Mesendoderm (in vitro differentiated cells): ENCODE data around the gene TELO2.

ENCODE experiments used
- DNase-seq: peaks from one replicate; pipeline ENCODE4 v3.0.0; 2013
- H2AK5ac ChIP-seq: 2 replicates; pipeline ENCODE4 v1.6.1; 2013; ENCODE audit warnings: low read length, inconsistent platforms
- H2BK120ac ChIP-seq: 2 replicates; pipeline ENCODE4 v1.6.1; 2013; ENCODE audit warnings: low read depth, mild to moderate bottlenecking, low read length, moderate library complexity, mixed read lengths
- H2BK15ac ChIP-seq: replicated peaks from 2 replicates; pipeline ENCODE4 v1.6.1; 2013; ENCODE audit warnings: low read depth, mild to moderate bottlenecking, moderate library complexity
- H2BK5ac ChIP-seq: 2 replicates; pipeline ENCODE4 v1.6.1; 2013; ENCODE audit warnings: low read length, inconsistent platforms
- H3K18ac ChIP-seq: 2 replicates; pipeline ENCODE4 v1.6.1; 2013; ENCODE audit warnings: mild to moderate bottlenecking, low read length, mixed read lengths
- H3K23ac ChIP-seq: one replicate; pipeline ENCODE4 v1.6.1; 2013; ENCODE audit warnings: low read length
- H3K27ac ChIP-seq: 2 replicates; pipeline ENCODE4 v1.5.1; 2013; ENCODE audit warnings: low read depth, mild to moderate bottlenecking, inconsistent platforms, low read length, moderate library complexity
- H3K27me3 ChIP-seq: 2 replicates; pipeline ENCODE4 v1.6.1; 2013; ENCODE audit warnings: low read length, control low read depth, mild to moderate bottlenecking, inconsistent platforms; ENCODE audit not compliant: insufficient read depth, poor library complexity
- H3K36me3 ChIP-seq: 2 replicates; pipeline ENCODE4 v1.6.1; 2013; ENCODE audit warnings: low read length, inconsistent platforms; ENCODE audit not compliant: control insufficient read depth, insufficient read depth
- H3K4ac ChIP-seq: one replicate; pipeline ENCODE4 v1.6.1; 2013; ENCODE audit warnings: low read depth, mild to moderate bottlenecking, low read length, moderate library complexity
- H3K4me1 ChIP-seq: 2 replicates; pipeline ENCODE4 v1.6.1; 2013; ENCODE audit warnings: low read depth, low read length, inconsistent platforms; ENCODE audit not compliant: control insufficient read depth
- H3K4me2 ChIP-seq: 2 replicates; pipeline ENCODE4 v1.6.1; 2013; ENCODE audit warnings: low read length
- H3K4me3 ChIP-seq: 2 replicates; pipeline ENCODE4 v1.5.1; 2013; ENCODE audit warnings: mild to moderate bottlenecking, low read length
- H3K56ac ChIP-seq: one replicate; pipeline ENCODE4 v1.6.1; 2013; ENCODE audit warnings: low read length
- H3K79me1 ChIP-seq: 2 replicates; pipeline ENCODE4 v1.6.1; 2013; ENCODE audit warnings: low read length, inconsistent platforms
- H3K79me2 ChIP-seq: 2 replicates; pipeline ENCODE4 v1.6.1; 2013; ENCODE audit warnings: mild to moderate bottlenecking, low read length; ENCODE audit not compliant: control insufficient read depth, insufficient read depth
- H3K9ac ChIP-seq: 2 replicates; pipeline ENCODE4 v1.6.1; 2013; ENCODE audit warnings: low read length, inconsistent platforms
- H4K5ac ChIP-seq: one replicate; pipeline ENCODE4 v1.6.1; 2013; ENCODE audit warnings: low read length
- H4K8ac ChIP-seq: one replicate; pipeline ENCODE4 v1.6.1; 2013; ENCODE audit warnings: low read depth, mild to moderate bottlenecking, control low read depth, low read length, moderate library complexity
- WGBS: extraction: QIAGEN DNeasy Blood & Tissue Kit; methylation state at CpG from one replicate; pipeline ENCODE4 v1.1.7; 2013; ENCODE audit warnings: low lambda C conversion rate, missing lambda C conversion rate; ENCODE audit not compliant: insufficient coverage; ENCODE audit errors: extremely low coverage; 5-methylcytosine and 5-hydroxymethylcytosine counted together

The TELO2 gene

DNA sequence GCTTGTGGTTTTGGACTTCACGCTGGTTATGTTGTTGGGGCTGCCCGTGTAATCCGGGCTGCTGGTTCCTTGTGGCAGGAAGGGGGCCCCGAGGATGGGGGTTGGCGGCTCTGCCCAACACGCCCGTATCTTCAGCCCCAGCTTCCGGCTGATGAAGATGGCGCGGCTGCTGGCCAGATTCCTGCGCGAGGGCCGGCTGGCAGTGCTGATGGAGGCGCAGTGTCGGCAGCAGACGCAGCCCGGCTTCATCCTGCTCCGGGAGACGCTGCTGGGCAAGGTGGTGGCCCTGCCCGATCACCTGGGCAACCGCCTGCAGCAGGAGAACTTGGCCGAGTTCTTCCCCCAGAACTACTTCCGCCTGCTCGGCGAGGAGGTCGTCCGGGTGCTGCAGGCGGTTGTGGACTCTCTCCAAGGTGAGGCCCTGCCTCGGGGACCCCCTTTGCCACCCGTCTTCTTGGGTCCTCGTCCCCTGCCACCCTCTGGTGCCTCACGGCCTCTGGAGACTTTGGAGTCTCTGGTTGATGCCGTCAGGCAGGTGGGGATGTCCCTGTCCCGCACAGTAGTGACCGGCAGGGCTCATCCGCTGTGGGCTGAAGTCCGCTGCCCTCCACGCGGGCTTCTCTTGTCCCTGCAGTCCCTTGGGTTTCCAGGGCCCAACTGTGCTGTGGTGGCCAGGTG is 2.2 kb downstream of the TELO2 start:
- Histone ChIP-seq H3K79me1 (peaks cover 5% of the 10 kb centered on the region), H3K56ac (no peak overlapping the region), H3K18ac (no peak overlapping the region), H2BK15ac (no peak overlapping the region), H3K36me3 (no peaks in the 10 kb centered on the region), H3K9ac (no peak overlapping the region), H4K5ac (no peak overlapping the region), H3K27me3 (no peaks in the 10 kb centered on the region), H3K4ac (no peak overlapping the region), H3K4me2 (no peak overlapping the region), H3K4me3 (no peak overlapping the region), H3K27ac (no peak overlapping the region), H2BK5ac (no peak overlapping the region), H3K4me1 (no peaks in the 10 kb centered on the region), H3K23ac (no peak overlapping the region), H3K79me2 (peaks cover 9% of the 10 kb centered on the region), H2BK120ac (no peak overlapping the region), H2AK5ac (no peak overlapping the region), H4K8ac (no peak overlapping the region)
- WGBS: no CpG with 5 or more reads among the region's 39 CpGs
- no peak for DNase-seq

DNA sequence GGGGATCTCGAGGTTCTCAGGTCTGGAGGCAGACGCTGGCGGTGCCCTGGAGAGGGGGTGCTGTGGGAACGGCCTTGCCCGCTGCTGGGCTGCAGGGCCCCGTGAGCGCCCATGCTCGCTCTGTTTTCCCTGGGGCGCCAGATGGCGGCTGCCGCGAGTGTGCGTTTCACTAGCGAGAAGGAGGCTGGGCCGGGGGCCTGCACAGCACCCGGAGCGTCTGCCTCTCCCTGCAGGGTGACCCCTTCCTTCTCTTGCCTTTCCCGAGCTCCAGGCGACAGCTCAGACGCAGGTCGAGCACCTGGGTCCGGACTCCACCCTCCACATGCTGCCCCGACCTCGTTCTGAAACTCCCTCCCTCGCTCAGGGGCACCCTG is 2.7 kb downstream of the TELO2 start:
- no CpG with 5 or more reads among the region's 25 CpGs for WGBS
- DNase-seq: no peak
- no peak overlapping the region for H3K4ac ChIP-seq
- no peak overlapping the region for H3K4me3 ChIP-seq
- no peaks in the 10 kb centered on the region for H3K36me3 ChIP-seq
- no peak overlapping the region for H3K56ac ChIP-seq
- H3K9ac ChIP-seq: no peak overlapping the region
- H4K8ac ChIP-seq: no peak overlapping the region
- no peaks in the 10 kb centered on the region for H3K27me3 ChIP-seq
- no peak overlapping the region for H2BK120ac ChIP-seq
- H2BK5ac ChIP-seq: no peak overlapping the region
- H3K79me1 ChIP-seq: peaks cover 5% of the 10 kb centered on the region
- no peak overlapping the region for H3K18ac ChIP-seq
- H3K23ac ChIP-seq: no peak overlapping the region
- H3K79me2 ChIP-seq: peaks cover 9% of the 10 kb centered on the region
- H4K5ac ChIP-seq: no peak overlapping the region
- H2BK15ac ChIP-seq: no peak overlapping the region
- no peak overlapping the region for H2AK5ac ChIP-seq
- no peak overlapping the region for H3K27ac ChIP-seq
- no peak overlapping the region for H3K4me2 ChIP-seq
- no peaks in the 10 kb centered on the region for H3K4me1 ChIP-seq

DNA sequence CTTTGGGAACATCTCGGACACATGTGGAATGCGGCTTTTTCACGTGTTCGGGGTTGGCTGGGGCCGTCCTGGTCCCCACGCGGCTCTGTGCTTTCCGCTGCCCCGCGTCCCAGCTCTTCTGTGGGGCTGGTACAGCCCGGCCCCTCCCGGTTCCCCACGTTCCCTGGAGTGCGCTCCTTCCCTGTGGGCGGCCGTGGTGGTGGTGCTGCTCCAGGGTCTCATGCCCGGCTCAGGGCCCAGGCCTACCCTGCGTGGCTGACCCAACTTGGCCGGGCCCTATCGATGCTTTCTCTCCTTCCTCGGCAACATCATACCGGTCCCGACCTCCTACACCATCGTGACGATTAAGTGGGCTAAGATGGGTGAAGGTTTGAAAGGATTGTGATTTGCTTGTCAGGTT is 3.3 kb downstream of the TELO2 start:
- Histone ChIP-seq H2AK5ac (no peak overlapping the region), H3K18ac (no peak overlapping the region), H3K79me1 (peaks cover 5% of the 10 kb centered on the region), H3K79me2 (peaks cover 9% of the 10 kb centered on the region), H3K27ac (no peak overlapping the region), H3K4ac (no peak overlapping the region), H3K36me3 (no peaks in the 10 kb centered on the region), H2BK15ac (no peak overlapping the region), H4K5ac (no peak overlapping the region), H3K4me3 (no peak overlapping the region), H2BK5ac (no peak overlapping the region), H3K56ac (no peak overlapping the region), H2BK120ac (no peak overlapping the region), H3K23ac (no peak overlapping the region), H3K4me1 (no peaks in the 10 kb centered on the region), H3K27me3 (no peaks in the 10 kb centered on the region), H3K9ac (no peak overlapping the region), H4K8ac (no peak overlapping the region), H3K4me2 (no peak overlapping the region)
- DNase-seq: no peak
- WGBS: no CpG with 5 or more reads among the region's 25 CpGs

DNA sequence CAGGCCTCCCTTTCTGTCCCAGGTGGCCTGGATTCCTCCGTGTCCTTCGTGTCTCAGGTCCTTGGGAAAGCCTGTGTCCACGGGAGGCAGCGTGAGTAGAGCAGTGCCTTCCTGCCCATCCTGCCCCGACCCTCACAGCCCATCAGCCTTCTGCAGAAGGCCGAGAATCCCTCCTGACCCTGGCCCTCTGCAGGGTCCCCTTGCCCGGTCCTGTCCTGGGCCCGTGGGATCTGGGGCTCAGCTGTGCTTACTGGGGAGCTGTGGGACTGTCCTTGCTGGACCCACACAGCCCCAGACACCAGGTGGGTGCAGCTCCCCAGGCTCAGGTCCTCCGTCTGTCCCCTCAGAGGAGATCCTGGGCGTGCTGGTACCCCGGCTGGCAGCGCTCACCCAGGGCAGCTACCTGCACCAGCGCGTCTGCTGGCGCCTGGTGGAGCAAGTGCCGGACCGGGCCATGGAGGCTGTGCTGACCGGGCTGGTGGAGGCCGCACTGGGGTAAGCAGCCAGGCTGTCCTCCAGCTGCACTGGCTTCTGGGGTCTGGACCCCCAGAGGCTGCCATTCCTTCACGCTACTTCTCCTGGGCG is 3.9 kb downstream of the TELO2 start:
- Histone ChIP-seq H3K4me2 (no peak overlapping the region), H3K36me3 (peaks cover 2% of the 10 kb centered on the region), H3K79me2 (peaks cover 9% of the 10 kb centered on the region), H2BK15ac (no peak overlapping the region), H4K8ac (no peak overlapping the region), H3K27ac (no peak overlapping the region), H2BK120ac (no peak overlapping the region), H4K5ac (no peak overlapping the region), H3K79me1 (peaks cover 5% of the 10 kb centered on the region), H3K4me1 (no peaks in the 10 kb centered on the region), H3K23ac (no peak overlapping the region), H3K56ac (no peak overlapping the region), H3K4ac (no peak overlapping the region), H3K4me3 (no peak overlapping the region), H3K27me3 (no peaks in the 10 kb centered on the region), H2BK5ac (no peak overlapping the region), H2AK5ac (no peak overlapping the region), H3K18ac (no peak overlapping the region), H3K9ac (no peak overlapping the region)
- DNase-seq: no peak
- WGBS: no CpG with 5 or more reads among the region's 21 CpGs

DNA sequence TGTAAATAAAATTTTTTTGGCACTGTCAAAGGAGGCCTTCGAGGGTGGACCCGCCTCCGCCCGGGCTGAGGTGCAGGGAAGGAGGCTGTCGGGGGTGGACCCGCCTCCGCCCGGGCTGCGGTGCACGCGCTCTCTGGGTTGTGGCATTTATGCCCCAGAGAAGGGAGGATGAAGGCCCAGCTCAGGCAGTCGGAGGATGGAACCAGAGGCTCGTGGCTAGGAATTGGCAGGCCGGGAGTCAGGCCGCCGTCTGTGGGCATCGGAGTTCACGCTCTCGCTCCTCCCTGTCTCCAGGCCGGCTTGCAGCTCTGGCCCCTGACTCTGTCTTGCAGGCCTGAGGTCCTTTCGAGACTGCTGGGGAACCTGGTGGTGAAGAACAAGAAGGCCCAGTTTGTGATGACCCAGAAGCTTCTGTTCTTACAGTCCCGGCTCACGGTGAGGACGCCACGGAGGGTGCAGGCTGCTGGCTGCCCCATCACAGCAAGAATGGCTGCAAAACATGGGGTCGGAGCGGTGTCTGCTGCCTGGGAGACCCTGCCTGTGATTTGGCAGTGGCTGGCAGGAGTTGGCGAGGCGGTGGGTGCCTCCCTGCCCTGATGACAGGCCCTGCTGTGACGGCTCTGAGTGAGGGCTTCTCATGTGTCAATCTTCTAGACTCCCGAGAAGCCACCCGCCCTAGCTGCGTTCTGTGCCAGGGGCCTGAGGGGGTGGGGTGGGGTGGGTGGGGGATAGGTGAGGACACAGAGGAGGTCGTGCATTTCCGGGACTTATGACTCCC is 5.9 kb downstream of the TELO2 start:
- Histone ChIP-seq H3K4me2 (no peak overlapping the region), H3K4ac (no peak overlapping the region), H3K36me3 (peaks cover 6% of the 10 kb centered on the region), H2AK5ac (no peak overlapping the region), H3K27me3 (no peaks in the 10 kb centered on the region), H3K23ac (no peak overlapping the region), H4K5ac (no peak overlapping the region), H3K4me1 (no peaks in the 10 kb centered on the region), H3K4me3 (no peak overlapping the region), H2BK15ac (no peak overlapping the region), H2BK120ac (no peak overlapping the region), H3K79me2 (peaks cover 6% of the 10 kb centered on the region), H3K56ac (no peak overlapping the region), H3K27ac (no peak overlapping the region), H3K18ac (no peak overlapping the region), H3K9ac (no peak overlapping the region), H2BK5ac (no peak overlapping the region), H4K8ac (no peak overlapping the region), H3K79me1 (peaks cover 5% of the 10 kb centered on the region)
- WGBS: no CpG with 5 or more reads among the region's 35 CpGs
- no peak for DNase-seq
